Transverse colon (tissue), 4 donors: ENCODE results near the gene WDR87. TPM values are rescaled to one million over a fixed set of nuclear protein-coding genes. Genes with fewer than 3 reads are reported as not detected.
A peak's percentile ranks its signal among the peaks of the same experiment; 100 is the strongest.

Experiments used
- DNase-seq: peaks from one replicate; pipeline ENCODE4 v3.0.0-alpha.2; 2019
- H3K27ac ChIP-seq, 4 donors: fragments of 200-600 bp; sonication (generic); 2 replicates each; pipeline ENCODE4 v1.5.1; 2016 to 2018; ENCODE audit warnings: inconsistent platforms in 4 of 4
- H3K27me3 ChIP-seq: fragments of 200-600 bp; sonication (generic); 2 replicates; pipeline ENCODE4 v1.5.1; 2017; ENCODE audit warnings: inconsistent platforms
- H3K36me3 ChIP-seq, 4 donors: fragments of 200-600 bp; sonication (generic); 2 replicates each; pipeline ENCODE4 v1.5.1; 2017 to 2019; ENCODE audit warnings: inconsistent platforms in 4 of 4
- H3K4me1 ChIP-seq, 4 donors: fragments of 200-600 bp; sonication (generic); 2 replicates each; pipeline ENCODE4 v1.5.1; 2017 to 2020; ENCODE audit warnings: inconsistent platforms in 4 of 4
- H3K4me3 ChIP-seq, 4 donors: fragments of 200-600 bp; sonication (generic); 1 replicate in 1 of 4; 2 replicates in 3 of 4; pipeline versions ENCODE4 v1.5.1 to v1.6.1; 2017 to 2019; ENCODE audit warnings: inconsistent platforms in 4 of 4
- H3K9me3 ChIP-seq, 2 donors: fragments of 200-600 bp; sonication (generic); 2 replicates each; pipeline ENCODE4 v1.5.1; 2017 to 2019; ENCODE audit warnings: inconsistent platforms in 2 of 2
- EP300 ChIP-seq: sonication (generic); formaldehyde crosslinking; IDR thresholded peaks from one replicate; pipeline ENCODE4 v1.6.1; 2017; ENCODE audit warnings: antibody characterized with exemption, low read depth
- POLR2A ChIP-seq: fragments of 450-650 bp; IDR thresholded peaks from one replicate; pipeline ENCODE4 v1.6.1; 2016; ENCODE audit warnings: antibody characterized with exemption, mild to moderate bottlenecking, moderate library complexity
- POLR2AphosphoS5 ChIP-seq, 3 donors: sonication (generic); formaldehyde crosslinking; IDR thresholded peaks; one replicate each; pipeline ENCODE4 v1.6.1; 2016; ENCODE audit warnings: antibody characterized with exemption in 3 of 3
- whole genome bisulfite sequencing, 2 donors: methylation state at CpG; one replicate each; pipeline ENCODE4 v1.1.5; 2018; ENCODE audit warnings: low coverage in 1 of 2; 5-methylcytosine and 5-hydroxymethylcytosine counted together
- in situ Hi-C, 4 donors: fragments of 200-750 bp; cut with MboI; loops; one replicate each; pipeline versions ENCODE4 v1.15.0 to v1.15.1; 2017; ENCODE audit warnings: low sequenced_read_pairs in 3 of 4, low pct_ligation_motif_present in 1 of 4, low pct_unique_long_range_greater_than_20kb in 1 of 4
- intact Hi-C: fragments of 100-400 bp; cut with DNase I; formaldehyde crosslinking; loops from one replicate; pipeline ENCODE4 v1.15.1; 2023; ENCODE audit warnings: low total_unique reads
- total RNA-seq, 4 donors: library from RNA; depleted of rRNA; stranded (reverse); fragments of >200 nt; gene quantifications; one replicate each; pipeline ENCODE4 v1.1.0, GENCODE V29; 2016
- TF ChIP-seq, protein P1 (sequence below), 5 experiments: fragments of 200-600 bp in 3 of 5; fragments of 450-650 bp in 2 of 5; sonication (generic) in 3 of 5; IDR thresholded peaks; 1 replicate in 2 of 5; 2 replicates in 3 of 5; pipeline ENCODE4 v1.5.1; 2016 to 2017; ENCODE audit warnings: antibody characterized with exemption in 5 of 5, inconsistent platforms in 3 of 5, mild to moderate bottlenecking in 2 of 5, moderate library complexity in 1 of 5

Gene WDR87
- total RNA-seq, 4 donors from 2014 or later = not detected

- peaks cover 0 to 73% (median 49%) of the 10 kb centered on the region in 4 donors for H3K4me1 ChIP-seq
- peak overlapping the region in 3 of 4 donors; percentile 82 to 91 (median 88) for H3K27ac ChIP-seq
- no peak for TF ChIP-seq POLR2AphosphoS5 (IDR thresholded peaks at IDR 0.05)
- no peak for TF ChIP-seq EP300
- TF ChIP-seq, protein P1, sequence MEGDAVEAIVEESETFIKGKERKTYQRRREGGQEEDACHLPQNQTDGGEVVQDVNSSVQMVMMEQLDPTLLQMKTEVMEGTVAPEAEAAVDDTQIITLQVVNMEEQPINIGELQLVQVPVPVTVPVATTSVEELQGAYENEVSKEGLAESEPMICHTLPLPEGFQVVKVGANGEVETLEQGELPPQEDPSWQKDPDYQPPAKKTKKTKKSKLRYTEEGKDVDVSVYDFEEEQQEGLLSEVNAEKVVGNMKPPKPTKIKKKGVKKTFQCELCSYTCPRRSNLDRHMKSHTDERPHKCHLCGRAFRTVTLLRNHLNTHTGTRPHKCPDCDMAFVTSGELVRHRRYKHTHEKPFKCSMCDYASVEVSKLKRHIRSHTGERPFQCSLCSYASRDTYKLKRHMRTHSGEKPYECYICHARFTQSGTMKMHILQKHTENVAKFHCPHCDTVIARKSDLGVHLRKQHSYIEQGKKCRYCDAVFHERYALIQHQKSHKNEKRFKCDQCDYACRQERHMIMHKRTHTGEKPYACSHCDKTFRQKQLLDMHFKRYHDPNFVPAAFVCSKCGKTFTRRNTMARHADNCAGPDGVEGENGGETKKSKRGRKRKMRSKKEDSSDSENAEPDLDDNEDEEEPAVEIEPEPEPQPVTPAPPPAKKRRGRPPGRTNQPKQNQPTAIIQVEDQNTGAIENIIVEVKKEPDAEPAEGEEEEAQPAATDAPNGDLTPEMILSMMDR (IDR thresholded peaks at IDR 0.05) = no peak
- TF ChIP-seq POLR2A = no peak
- no peak overlapping the region for H3K4me3 ChIP-seq
- H3K36me3 ChIP-seq = no peaks in the 10 kb centered on the region
- DNase-seq = no peak
- no peaks in the 10 kb centered on the region for H3K9me3 ChIP-seq
- intact Hi-C loops (no loop called here), in situ Hi-C loops (no loop called here)
- WGBS, 2 donors = 85 to 92% methylated on average over 4 to 5 of the region's 5 CpGs
- no peaks in the 10 kb centered on the region for H3K27me3 ChIP-seq
These were observed 24.0 kb upstream of the WDR87 start for GRCh38 chr19:37930416-37930815.

- DNase-seq = no peak
- no peak overlapping the region for H3K27ac ChIP-seq
- H3K4me1 ChIP-seq = peaks cover 0 to 71% (median 50%) of the 10 kb centered on the region in 4 donors
These were observed 23.0 kb upstream of the WDR87 start for GRCh38 chr19:37929355-37929923.

GRCh38 chr19:37928527-37929286, 22.3 kb upstream of the WDR87 start:
- H3K4me1 ChIP-seq = peaks cover 2 to 69% (median 46%) of the 10 kb centered on the region in 4 donors
- H3K36me3 ChIP-seq = no peaks in the 10 kb centered on the region
- TF ChIP-seq EP300 (no peak), POLR2AphosphoS5 (IDR thresholded peaks at IDR 0.05) (no peak), POLR2A (no peak)
- TF ChIP-seq, protein P1 (IDR thresholded peaks at IDR 0.05) = no peak
- in situ Hi-C loops (no loop called here), intact Hi-C loops (no loop called here)
- no peaks in the 10 kb centered on the region for H3K27me3 ChIP-seq
- no peak overlapping the region for H3K4me3 ChIP-seq
- H3K9me3 ChIP-seq = no peaks in the 10 kb centered on the region
- DNase-seq = no peak
- WGBS, 2 donors = 0 to 52% methylated on average over 1 to 5 of the region's 5 CpGs
- peak overlapping the region in 2 of 4 donors; percentile 8 to 32 for H3K27ac ChIP-seq

More at GRCh38 chr19:37929355-37929923, 23.0 kb upstream of the WDR87 start:
- 91 to 100% methylated on average over 3 to 4 of the region's 4 CpGs for WGBS, 2 donors
- Histone ChIP-seq H3K27me3 (no peaks in the 10 kb centered on the region), H3K4me3 (no peak overlapping the region), H3K36me3 (no peaks in the 10 kb centered on the region), H3K9me3 (no peaks in the 10 kb centered on the region)
- TF ChIP-seq EP300 (no peak), POLR2A (no peak)
- TF ChIP-seq, protein P1 (IDR thresholded peaks at IDR 0.05) = no peak
- intact Hi-C loops (no loop called here), in situ Hi-C loops (no loop called here)

DNA sequence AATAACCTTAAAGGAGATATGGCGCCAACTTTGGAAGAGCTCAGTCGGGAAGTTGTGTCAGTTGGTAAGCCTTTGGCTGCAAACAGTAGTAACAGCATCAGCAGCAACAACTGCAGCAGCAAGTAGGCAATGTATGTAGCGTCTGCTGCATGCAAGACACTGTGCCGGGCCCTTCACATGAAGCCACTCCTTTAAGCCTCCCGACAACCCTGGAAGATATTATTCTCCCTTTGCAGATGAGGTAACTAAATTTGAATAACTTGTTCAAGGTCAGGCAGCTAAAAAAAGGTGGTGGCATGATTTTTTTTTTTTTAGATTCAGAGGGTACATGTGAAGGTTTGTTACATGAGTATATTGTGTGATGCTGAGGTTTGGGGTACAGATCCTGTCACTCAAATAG, 20.3 kb upstream of the WDR87 start:
- no peaks in the 10 kb centered on the region for H3K27me3 ChIP-seq
- 80 to 93% methylated on average over 3 to 5 of the region's 5 CpGs for WGBS, 2 donors
- TF ChIP-seq, protein P1 (IDR thresholded peaks at IDR 0.05) = no peak
- TF ChIP-seq EP300 (no peak), POLR2AphosphoS5 (IDR thresholded peaks at IDR 0.05) (no peak), POLR2A (no peak)
- H3K4me1 ChIP-seq = peaks cover 2 to 59% (median 34%) of the 10 kb centered on the region in 4 donors
- intact Hi-C loops = no loop called here
- H3K9me3 ChIP-seq = no peaks in the 10 kb centered on the region
- DNase-seq = no peak
- H3K36me3 ChIP-seq = no peaks in the 10 kb centered on the region
- H3K27ac ChIP-seq = no peak overlapping the region
- in situ Hi-C loops = no loop called here
- H3K4me3 ChIP-seq = no peak overlapping the region
